Measurements from ENCODE around the gene MYO1D. TPM values are rescaled to one million over a fixed set of nuclear protein-coding genes. Genes with fewer than 3 reads are reported as not detected.

MYO1D gene
- polyA plus RNA-seq, 1 donor: 66.8 TPM

DNA sequence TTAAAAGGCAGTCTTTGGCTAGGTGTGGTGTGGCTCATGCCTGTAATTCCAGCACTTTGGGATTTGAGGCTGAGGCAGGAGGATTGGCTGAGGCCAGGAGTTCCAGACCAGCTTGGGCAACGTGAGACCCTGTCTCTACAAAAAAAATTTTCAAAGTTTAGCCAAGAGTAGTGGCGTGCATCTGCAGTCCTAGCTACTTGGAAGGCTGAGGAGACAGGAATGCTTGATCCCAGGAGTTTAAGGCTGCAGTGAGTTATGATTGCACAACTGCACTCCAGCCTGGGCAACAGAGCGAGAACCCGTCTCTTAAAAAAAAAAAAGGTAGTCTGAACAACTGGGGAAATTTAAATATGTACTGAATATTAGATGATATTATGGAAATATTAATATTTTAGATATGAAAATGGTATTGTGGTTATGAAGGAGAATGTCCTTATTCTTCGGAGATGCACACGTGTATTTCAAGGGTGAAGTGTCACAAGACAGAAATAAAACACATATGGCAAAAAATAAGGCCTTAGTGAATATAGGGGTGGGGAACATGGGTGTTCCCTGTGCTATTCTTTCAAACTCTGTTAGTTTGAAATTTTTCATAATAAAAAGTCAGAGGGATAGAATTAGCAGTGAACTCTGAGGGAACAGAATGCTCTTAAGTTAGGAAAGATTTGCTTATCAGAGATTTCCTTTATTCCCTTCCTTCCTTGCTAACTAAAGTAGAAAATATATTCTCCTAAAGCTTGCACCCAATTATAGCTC, 245.4 kb downstream of the MYO1D start:
- H3K27ac ChIP-seq (ENCODE audit: low read length): no peak overlapping the region
- peaks cover 2% of the 10 kb centered on the region for H3K36me3 ChIP-seq (ENCODE audit: control insufficient read depth, insufficient read depth, low read length)
- H3K27me3 ChIP-seq (ENCODE audit: control insufficient read depth, insufficient read depth, low read length): no peaks in the 10 kb centered on the region
- 100% methylated on average over 1 of the region's 6 CpGs for WGBS (ENCODE audit: insufficient coverage, low lambda C conversion rate)
- DNase-seq: no peak
- no peaks in the 10 kb centered on the region for H3K9me3 ChIP-seq (ENCODE audit: control insufficient read depth, low read depth, low read length)
- H3K4me1 ChIP-seq (ENCODE audit: control insufficient read depth, insufficient read depth, low read length): no peaks in the 10 kb centered on the region
- no peak overlapping the region for H3K4me3 ChIP-seq (ENCODE audit: low read length)

DNA sequence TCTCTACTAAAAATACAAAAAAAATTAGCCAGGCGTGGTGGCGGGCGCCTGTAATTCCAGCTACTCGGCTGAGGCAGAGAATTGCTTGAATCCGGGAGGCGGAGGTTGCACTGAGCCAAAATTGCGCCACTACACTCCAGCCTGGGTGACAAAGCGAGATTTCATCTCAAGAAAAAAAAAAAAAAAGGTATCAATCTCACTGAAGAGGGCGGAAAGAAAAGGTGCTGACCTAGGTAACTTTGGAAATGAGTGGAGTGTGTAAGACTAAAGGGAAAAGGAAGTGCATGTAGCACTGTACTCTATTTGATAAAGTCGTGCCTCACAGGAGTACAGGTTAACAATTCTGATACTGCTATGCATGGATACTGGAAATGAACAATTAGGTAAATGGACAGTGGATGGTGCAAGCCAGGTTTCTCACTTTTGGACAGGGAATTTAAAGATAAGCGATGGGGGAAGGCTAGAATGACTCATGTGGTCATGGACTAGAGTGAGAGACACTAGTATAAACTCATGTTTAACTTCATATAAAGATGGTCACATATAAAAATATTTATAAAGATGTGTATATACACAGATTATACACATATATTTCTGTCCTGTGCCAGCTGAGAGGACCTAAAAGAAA, 247.2 kb downstream of the MYO1D start:
- H3K9me3 ChIP-seq (ENCODE audit: control insufficient read depth, low read depth, low read length): no peaks in the 10 kb centered on the region
- DNase-seq: no peak
- H3K27me3 ChIP-seq (ENCODE audit: control insufficient read depth, insufficient read depth, low read length): no peaks in the 10 kb centered on the region
- H3K4me3 ChIP-seq (ENCODE audit: low read length): no peak overlapping the region
- no peak overlapping the region for H3K27ac ChIP-seq (ENCODE audit: low read length)
- no peaks in the 10 kb centered on the region for H3K4me1 ChIP-seq (ENCODE audit: control insufficient read depth, insufficient read depth, low read length)
- H3K36me3 ChIP-seq (ENCODE audit: control insufficient read depth, insufficient read depth, low read length): peaks cover 2% of the 10 kb centered on the region
- WGBS (ENCODE audit: insufficient coverage, low lambda C conversion rate): no CpG with 5 or more reads among the region's 11 CpGs

DNA sequence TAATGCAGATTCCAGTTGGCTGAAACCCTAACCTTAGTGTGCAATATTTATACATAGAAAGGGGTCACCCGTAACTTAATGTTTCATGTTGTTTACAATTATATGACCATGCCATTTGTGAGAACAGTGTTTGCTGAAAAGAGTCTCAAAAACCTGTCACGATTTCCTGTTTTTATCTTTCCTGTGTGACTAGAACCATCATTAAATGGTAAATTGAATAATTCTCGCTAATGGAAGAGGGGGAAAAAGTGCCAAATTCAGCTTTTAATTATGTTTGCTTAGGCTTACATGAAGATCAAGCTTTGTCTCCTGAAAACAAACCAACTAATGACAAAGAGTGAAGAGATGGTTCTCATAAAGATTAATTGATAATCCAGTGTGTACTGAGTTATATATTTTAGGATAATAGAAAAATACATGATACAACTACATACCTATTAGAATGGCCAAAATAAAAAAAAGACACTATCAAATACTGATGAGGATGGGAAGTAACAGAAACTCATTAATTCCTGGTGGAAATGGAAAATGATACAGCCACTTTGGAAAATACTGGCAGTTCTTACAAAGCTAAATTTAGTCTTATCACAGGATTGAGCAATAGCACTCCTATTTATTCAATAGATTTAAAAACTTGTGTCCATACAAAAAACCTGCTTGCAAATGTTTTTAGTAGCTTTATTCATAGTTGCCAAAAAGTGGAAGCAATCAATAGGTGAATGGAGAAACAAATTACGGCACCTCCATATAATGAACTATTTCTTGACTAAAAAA, 248.5 kb downstream of the MYO1D start:
- WGBS (ENCODE audit: insufficient coverage, low lambda C conversion rate): 92% methylated on average over 2 of the region's 4 CpGs

DNA sequence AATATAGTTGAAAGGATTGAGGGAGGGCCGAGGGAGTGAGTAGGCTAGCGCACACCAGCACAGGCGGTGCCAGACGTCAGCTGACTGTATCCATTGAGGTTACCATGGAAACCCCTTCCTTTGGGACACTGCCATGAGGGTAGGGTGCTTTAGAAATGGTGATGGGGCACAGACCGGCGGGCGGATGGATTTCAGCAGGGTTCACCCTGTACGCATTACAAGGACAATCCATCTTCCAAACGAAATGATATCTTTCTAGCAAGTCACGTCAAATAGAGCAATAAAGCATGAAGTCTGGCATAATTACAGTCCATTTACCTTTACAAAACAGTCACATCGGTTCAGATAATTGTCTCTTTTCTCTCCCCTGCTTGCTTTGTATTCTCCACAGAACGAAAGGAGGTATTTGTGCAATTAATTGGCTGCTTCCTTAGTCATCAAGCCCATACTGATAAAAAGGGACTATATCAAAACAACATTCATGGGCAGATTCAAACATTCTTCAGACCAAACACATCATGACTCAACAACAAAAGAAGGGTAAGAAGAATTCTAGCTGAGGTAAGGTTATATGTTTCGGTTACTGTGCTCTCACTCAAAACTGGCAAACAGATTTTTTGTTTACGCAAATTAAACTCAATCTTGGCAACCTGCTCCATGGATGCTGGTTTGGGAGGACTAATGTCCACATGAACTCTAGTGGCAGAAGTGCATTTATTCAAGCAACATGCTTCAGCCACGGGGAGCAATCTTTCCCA, 249.5 kb downstream of the MYO1D start:
- no peaks in the 10 kb centered on the region for H3K27me3 ChIP-seq (ENCODE audit: control insufficient read depth, insufficient read depth, low read length)
- no peaks in the 10 kb centered on the region for H3K36me3 ChIP-seq (ENCODE audit: control insufficient read depth, insufficient read depth, low read length)
- peaks cover under 1% of the 10 kb centered on the region for H3K4me1 ChIP-seq (ENCODE audit: control insufficient read depth, insufficient read depth, low read length)
- no peak overlapping the region for H3K27ac ChIP-seq (ENCODE audit: low read length)
- H3K9me3 ChIP-seq (ENCODE audit: control insufficient read depth, low read depth, low read length): no peaks in the 10 kb centered on the region
- no peak overlapping the region for H3K4me3 ChIP-seq (ENCODE audit: low read length)
- 57% methylated on average over 3 of the region's 15 CpGs for WGBS (ENCODE audit: insufficient coverage, low lambda C conversion rate)
- DNase-seq: peak in 1 of 2 donors; percentile 19

More for the DNA sequence above, 248.5 kb downstream of the MYO1D start:
- Histone ChIP-seq H3K4me1 (ENCODE audit: control insufficient read depth, insufficient read depth, low read length) (no peaks in the 10 kb centered on the region), H3K27ac (ENCODE audit: low read length) (no peak overlapping the region), H3K27me3 (ENCODE audit: control insufficient read depth, insufficient read depth, low read length) (no peaks in the 10 kb centered on the region), H3K36me3 (ENCODE audit: control insufficient read depth, insufficient read depth, low read length) (no peaks in the 10 kb centered on the region), H3K4me3 (ENCODE audit: low read length) (no peak overlapping the region), H3K9me3 (ENCODE audit: control insufficient read depth, low read depth, low read length) (no peaks in the 10 kb centered on the region)
- DNase-seq: no peak

DNA sequence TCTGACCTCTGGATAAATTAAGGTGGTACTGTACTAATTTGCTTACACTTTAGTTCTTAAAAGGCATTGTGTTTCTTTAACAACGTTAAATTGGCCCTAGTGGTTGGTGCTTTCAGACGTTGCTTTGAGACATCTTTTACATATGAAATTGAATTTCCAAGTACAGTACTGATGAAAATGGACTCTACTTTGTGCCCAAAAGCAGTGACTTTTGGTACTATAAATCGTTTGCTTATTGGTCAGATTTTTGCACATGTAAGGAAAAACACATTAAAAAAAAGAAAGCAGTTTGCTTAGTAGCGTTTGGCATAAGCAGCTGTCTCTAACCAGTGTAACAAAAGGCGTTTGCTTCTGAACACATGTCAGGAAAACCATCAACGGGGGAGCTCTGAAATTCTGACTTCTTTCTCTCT, 250.5 kb downstream of the MYO1D start:
- DNase-seq: no peak
- H3K4me3 ChIP-seq (ENCODE audit: low read length): no peak overlapping the region
- no peaks in the 10 kb centered on the region for H3K36me3 ChIP-seq (ENCODE audit: control insufficient read depth, insufficient read depth, low read length)
- no peaks in the 10 kb centered on the region for H3K27me3 ChIP-seq (ENCODE audit: control insufficient read depth, insufficient read depth, low read length)
- H3K4me1 ChIP-seq (ENCODE audit: control insufficient read depth, insufficient read depth, low read length): peaks cover 7% of the 10 kb centered on the region
- WGBS (ENCODE audit: insufficient coverage, low lambda C conversion rate): 72% methylated on average over 4 of the region's 6 CpGs
- H3K27ac ChIP-seq (ENCODE audit: low read length): no peak overlapping the region
- H3K9me3 ChIP-seq (ENCODE audit: control insufficient read depth, low read depth, low read length): no peaks in the 10 kb centered on the region

DNA sequence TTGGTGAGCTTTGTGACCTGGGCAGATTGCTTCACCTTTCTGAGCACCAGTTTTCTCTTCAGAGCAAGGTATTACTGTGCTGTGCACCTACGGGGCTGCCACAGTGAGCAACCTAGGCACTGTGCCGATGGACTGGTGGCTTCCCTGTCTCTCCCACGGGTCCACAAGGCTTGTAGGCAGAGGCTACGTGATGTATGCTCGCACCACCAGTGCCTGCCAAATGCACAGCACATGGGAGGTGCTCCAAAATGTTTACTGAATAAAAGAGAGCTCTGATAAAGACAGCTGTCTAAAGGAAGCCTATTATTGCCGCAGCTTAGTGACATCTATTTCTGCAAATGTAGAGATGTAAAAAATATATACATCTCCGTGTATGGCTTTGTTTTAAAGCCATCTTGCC, 251.0 kb downstream of the MYO1D start:
- Histone ChIP-seq H3K27ac (ENCODE audit: low read length) (no peak overlapping the region), H3K36me3 (ENCODE audit: control insufficient read depth, insufficient read depth, low read length) (no peaks in the 10 kb centered on the region), H3K4me1 (ENCODE audit: control insufficient read depth, insufficient read depth, low read length) (peaks cover 7% of the 10 kb centered on the region), H3K4me3 (ENCODE audit: low read length) (no peak overlapping the region), H3K27me3 (ENCODE audit: control insufficient read depth, insufficient read depth, low read length) (no peaks in the 10 kb centered on the region), H3K9me3 (ENCODE audit: control insufficient read depth, low read depth, low read length) (no peaks in the 10 kb centered on the region)
- DNase-seq: no peak
- WGBS (ENCODE audit: insufficient coverage, low lambda C conversion rate): no CpG with 5 or more reads among the region's 7 CpGs

DNA sequence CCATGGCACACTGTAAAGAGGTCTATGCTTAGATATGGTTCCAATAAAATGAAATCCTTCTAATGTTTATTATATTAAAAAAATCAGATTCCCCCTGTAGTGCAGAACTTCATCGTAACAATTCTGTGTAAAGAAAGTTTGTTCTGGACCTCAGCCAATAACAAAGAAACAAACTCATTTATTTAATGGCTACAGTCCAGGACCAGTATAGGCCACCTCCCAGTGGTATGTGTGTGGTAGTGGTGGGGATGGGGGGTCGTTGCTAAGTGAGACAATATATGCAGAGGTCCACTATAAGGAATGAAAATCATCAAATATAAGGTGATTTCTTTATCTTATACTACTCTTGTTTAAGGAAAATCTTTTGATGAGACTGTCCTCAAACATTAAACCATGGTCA, 253.7 kb downstream of the MYO1D start:
- no peak for DNase-seq
- Histone ChIP-seq H3K4me3 (ENCODE audit: low read length) (no peak overlapping the region), H3K9me3 (ENCODE audit: control insufficient read depth, low read depth, low read length) (no peaks in the 10 kb centered on the region), H3K27ac (ENCODE audit: low read length) (peak overlapping the region; percentile 49), H3K4me1 (ENCODE audit: control insufficient read depth, insufficient read depth, low read length) (peaks cover 7% of the 10 kb centered on the region), H3K36me3 (ENCODE audit: control insufficient read depth, insufficient read depth, low read length) (no peaks in the 10 kb centered on the region), H3K27me3 (ENCODE audit: control insufficient read depth, insufficient read depth, low read length) (no peaks in the 10 kb centered on the region)
- WGBS (ENCODE audit: insufficient coverage, low lambda C conversion rate): no CpG with 5 or more reads among the region's 2 CpGs

DNA sequence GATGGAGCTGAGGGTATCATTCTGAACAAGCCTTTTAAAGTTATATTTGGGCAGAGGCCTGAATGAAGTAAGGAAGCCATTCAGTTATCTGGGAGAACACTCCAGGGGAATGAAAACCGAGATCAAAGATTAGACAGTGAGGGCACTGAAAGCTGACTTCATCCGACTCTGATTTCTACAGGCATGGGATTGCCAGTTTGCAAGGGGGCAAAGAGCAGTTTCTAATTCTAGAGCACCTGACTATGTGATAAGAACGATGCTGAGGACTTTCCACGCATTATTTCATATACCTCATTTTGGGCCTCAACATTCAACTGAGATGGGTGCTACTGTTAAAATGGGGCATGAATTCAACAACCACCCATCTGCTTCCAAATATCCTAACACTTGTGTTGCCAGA, 254.4 kb downstream of the MYO1D start:
- peak; percentile 63 to 83 for DNase-seq
- no CpG with 5 or more reads among the region's 4 CpGs for WGBS (ENCODE audit: insufficient coverage, low lambda C conversion rate)
- Histone ChIP-seq H3K4me3 (ENCODE audit: low read length) (no peak overlapping the region), H3K36me3 (ENCODE audit: control insufficient read depth, insufficient read depth, low read length) (no peaks in the 10 kb centered on the region), H3K27me3 (ENCODE audit: control insufficient read depth, insufficient read depth, low read length) (no peaks in the 10 kb centered on the region), H3K27ac (ENCODE audit: low read length) (peak overlapping the region; percentile 55), H3K9me3 (ENCODE audit: control insufficient read depth, low read depth, low read length) (no peaks in the 10 kb centered on the region), H3K4me1 (ENCODE audit: control insufficient read depth, insufficient read depth, low read length) (peaks cover 7% of the 10 kb centered on the region)

DNA sequence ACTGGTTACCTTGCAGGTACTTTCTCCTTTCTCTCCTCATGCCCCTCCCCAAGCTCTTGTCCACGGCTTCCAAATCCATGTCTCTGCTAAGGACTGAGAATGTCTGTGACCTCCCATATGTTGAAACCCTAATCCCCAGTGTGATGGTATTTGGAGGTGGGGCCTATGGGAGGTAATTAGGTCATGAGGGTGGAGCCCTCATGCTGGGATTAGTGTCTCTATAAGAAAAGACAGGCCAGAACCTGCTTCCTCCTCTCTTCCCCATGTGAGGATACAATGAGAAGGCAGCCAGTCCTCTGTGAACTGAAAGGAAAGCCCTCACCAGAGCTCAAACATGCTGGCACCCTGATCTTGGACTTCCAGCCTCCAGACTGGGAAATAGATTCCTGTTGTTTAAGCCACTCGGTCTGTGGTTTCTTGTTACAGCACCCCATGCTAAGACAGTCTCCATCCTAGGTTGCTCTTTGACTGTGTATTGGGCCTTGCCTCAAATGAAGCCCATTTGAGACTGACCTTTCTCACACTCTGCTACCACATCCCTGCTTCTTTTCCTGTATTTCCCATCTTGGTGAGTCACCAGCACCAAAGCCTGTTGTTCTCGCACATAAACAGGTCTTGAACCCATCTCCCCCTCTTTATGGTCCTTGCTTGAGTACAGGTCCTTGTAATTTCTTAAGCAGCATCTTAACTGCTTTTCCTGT, 255.2 kb downstream of the MYO1D start:
- Histone ChIP-seq H3K9me3 (ENCODE audit: control insufficient read depth, low read depth, low read length) (no peaks in the 10 kb centered on the region), H3K4me3 (ENCODE audit: low read length) (no peak overlapping the region), H3K27ac (ENCODE audit: low read length) (peak overlapping the region; percentile 55), H3K36me3 (ENCODE audit: control insufficient read depth, insufficient read depth, low read length) (no peaks in the 10 kb centered on the region), H3K27me3 (ENCODE audit: control insufficient read depth, insufficient read depth, low read length) (no peaks in the 10 kb centered on the region), H3K4me1 (ENCODE audit: control insufficient read depth, insufficient read depth, low read length) (peaks cover 7% of the 10 kb centered on the region)
- WGBS (ENCODE audit: insufficient coverage, low lambda C conversion rate): 60% methylated on average over 1 of the region's 3 CpGs
- peak; percentile 20 to 24 for DNase-seq

Data from large intestine (tissue), 3 donors.